Stimulated activated CD4-positive, alpha-beta T cell treated with anti-CD3 and anti-CD28 coated beads, TNF-alpha, amount 100 ng/mL, for 48 hours (primary cell): ENCODE results near the gene CHST9.
"Not testable (repeated sequence)": the region's sequence is repeated elsewhere in the genome, so short reads cannot be mapped to it uniquely, and the experiment has no call there.

Source experiments
- DNase-seq, 3 donors: peaks; one replicate each; pipeline ENCODE4 v3.0.0-alpha.2; 2020; ENCODE audit warnings: low read depth in 3 of 3

CHST9 gene

GRCh38 chr18:27005589-27005988, 179.5 kb downstream of the CHST9 start:
- DNase-seq, result no peak

- no peak for DNase-seq
Observed at GRCh38 chr18:27004056-27004829, 180.9 kb downstream of the CHST9 start.

GRCh38 chr18:26999797-27000196, 185.3 kb downstream of the CHST9 start:
- DNase-seq, result no peak

GRCh38 chr18:26993568-26993967, 191.5 kb downstream of the CHST9 start:
- no peak for DNase-seq

- no peak for DNase-seq
Observed at GRCh38 chr18:26992926-26993325, 192.2 kb downstream of the CHST9 start.

GRCh38 chr18:26989842-26990241, 195.3 kb downstream of the CHST9 start:
- DNase-seq, result no peak

- DNase-seq, result no peak
Observed at GRCh38 chr18:26981360-26982082, 203.6 kb downstream of the CHST9 start.

GRCh38 chr18:26978812-26979341, 206.2 kb downstream of the CHST9 start:
- no peak for DNase-seq

GRCh38 chr18:26977781-26978180, 207.3 kb downstream of the CHST9 start:
- DNase-seq, result no peak

GRCh38 chr18:26976206-26976605, 208.9 kb downstream of the CHST9 start:
- no peak for DNase-seq

- DNase-seq, result not testable (repeated sequence)
Observed at GRCh38 chr18:26972549-26972948, 212.6 kb downstream of the CHST9 start.

- DNase-seq, result no peak
Observed at GRCh38 chr18:26971409-26971808, 213.7 kb downstream of the CHST9 start.

- DNase-seq, result no peak
Observed at GRCh38 chr18:26970637-26971036, 214.5 kb downstream of the CHST9 start.

GRCh38 chr18:26965206-26965605, 219.9 kb downstream of the CHST9 start:
- DNase-seq, result no peak

- no peak for DNase-seq
Observed at GRCh38 chr18:26963292-26963691, 221.8 kb downstream of the CHST9 start.

- no peak for DNase-seq
Observed at GRCh38 chr18:26961839-26962238, 223.3 kb downstream of the CHST9 start.

- DNase-seq, result no peak
Observed at GRCh38 chr18:26960911-26961310, 224.2 kb downstream of the CHST9 start.

GRCh38 chr18:26956863-26957262, 228.2 kb downstream of the CHST9 start:
- DNase-seq, result no peak

GRCh38 chr18:26948703-26949102, 236.4 kb downstream of the CHST9 start:
- no peak for DNase-seq

GRCh38 chr18:26943906-26944305, 241.2 kb downstream of the CHST9 start:
- no peak for DNase-seq

- DNase-seq, result no peak
Observed at GRCh38 chr18:26941584-26941983, 243.5 kb downstream of the CHST9 start.

GRCh38 chr18:26940744-26941398, 244.2 kb downstream of the CHST9 start:
- no peak for DNase-seq
